Measurements from ENCODE around the gene IL26.
"Not testable (repeated sequence)": the region's sequence is repeated elsewhere in the genome, so short reads cannot be mapped to it uniquely, and the experiment has no call there.

Gene IL26

DNA sequence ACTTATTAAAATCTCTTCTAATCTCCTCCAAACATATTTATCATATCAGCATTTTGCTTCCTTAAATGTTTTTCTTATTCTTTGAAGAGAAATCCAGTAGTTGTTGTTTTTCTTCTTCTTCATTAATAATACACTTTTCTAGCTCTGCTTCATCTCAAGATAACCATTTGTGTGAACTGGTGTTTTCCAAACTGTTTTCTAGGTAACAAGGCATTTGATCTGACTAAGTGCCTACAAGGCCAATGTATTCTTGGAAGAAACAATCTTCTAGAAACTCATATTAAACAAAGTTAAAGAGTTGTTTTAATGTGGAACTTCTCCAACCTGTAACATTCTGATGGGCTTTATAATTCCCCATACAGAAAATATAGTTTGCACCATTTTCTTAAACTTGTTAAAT, 35.3 kb downstream of the IL26 start:
- DNase-seq: no peak

DNA sequence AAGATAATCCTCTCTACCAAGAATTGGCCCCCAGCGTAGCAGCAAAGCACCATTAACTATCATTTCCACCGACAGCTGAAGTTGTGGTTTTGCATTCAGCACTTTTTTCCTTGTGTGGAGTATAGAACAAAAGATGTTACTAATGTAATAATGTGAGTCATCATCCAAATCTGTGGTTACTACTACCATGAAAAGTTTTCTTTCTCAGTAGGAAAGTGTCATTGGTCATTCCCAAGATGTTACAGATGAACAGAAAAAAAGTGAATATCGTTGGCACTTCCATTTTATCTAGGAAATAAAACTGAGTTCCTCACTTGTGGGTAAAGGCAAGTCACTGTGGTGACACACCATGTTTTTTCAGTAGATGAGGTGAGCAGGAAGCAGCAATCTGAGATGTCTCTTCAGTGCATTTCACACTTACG, 35.8 kb downstream of the IL26 start:
- DNase-seq: peak; percentile 70

DNA sequence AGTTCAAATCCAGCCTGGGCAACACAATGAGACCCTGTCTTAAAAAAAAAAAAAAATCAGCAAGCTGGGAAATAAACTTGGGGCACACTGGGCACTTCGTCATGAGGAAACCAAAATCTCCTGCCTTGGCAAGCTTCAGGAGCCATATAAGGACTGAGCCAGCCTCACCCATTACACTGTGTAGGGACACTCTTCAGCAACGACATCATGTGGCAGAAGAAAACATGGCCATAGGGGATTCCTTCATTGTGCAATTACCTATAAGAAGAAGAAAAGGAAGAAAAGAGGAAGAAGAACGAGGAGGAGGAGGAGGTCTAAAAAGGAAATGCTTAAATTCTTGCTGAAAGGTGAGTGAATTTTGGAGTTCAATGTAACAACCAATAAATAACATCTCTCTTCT, 40.0 kb downstream of the IL26 start:
- no peak for DNase-seq

DNA sequence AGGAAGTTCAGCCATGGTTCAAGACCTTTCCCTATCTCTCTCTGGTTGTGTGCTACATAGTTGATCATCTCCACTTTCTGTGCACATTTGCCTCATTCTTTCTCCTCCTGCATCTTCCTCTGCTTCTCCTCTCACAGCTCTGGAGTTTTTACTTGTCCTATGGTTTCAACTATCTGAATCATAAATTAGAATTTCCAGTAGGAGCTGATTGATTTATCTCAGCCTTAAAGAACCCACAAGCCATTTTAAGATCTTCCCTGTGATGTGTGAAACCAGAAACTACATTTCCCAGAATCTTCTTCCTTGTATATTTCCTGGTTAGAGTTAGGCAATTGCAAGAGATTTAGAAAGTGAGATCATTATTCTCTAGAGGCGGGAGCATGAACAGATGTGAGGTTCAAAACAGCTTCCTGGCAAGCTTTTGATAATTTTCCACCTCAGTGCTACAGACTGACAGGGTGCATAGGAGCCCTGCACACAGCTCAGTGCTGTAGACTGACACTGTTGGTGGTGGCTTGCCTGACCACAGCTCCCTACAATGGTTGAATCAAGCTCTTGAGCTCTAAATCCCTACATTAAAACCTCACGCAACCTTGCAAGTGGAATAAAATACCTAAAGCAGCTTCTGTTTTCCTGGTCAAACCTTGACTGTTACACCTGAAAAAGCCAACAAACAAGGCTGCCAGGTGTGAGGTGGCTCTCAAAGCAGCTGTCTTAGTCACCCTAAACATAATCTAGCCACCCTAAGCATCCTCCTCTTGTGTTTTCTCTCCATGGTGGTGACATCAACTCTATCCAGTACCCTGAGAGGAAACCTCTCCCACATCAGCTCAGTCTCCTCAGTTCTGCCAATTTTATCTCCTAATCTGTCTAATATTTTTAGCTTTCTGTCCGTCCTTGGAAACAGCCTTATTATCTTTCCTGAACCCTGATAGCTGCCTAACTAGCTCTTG, 44.5 kb downstream of the IL26 start:
- DNase-seq: no peak

DNA sequence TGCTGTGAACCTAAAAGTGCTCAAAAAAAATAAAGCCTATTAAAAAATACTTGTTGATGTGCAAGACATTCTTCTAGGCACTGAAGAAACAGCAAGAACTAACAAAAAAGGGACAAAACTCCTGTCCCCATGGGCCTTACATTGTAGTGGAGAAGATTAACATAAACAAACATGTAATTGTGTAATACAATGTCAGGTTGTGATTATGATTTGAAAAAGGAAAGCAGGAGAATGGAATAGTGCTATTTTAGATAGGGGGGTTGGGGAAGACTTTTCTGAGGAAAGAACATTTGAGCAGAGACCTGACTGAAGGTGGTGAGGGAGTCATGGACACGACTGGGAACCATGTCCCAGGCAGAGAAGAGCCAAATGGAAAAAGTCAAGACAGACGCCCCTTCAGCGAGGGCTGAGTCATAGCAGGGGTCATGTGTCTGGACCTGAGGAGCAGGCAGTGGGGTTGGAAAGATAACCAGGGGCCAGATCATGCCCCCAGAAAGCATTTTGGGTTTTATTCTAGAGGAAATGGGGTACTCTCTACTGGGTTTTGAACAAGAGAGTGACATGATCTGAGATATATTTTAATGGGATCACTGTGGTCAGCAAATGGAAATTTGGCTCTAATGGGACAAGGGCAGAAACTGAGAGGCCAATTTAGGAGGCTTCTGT, 46.7 kb downstream of the IL26 start:
- no peak for DNase-seq

DNA sequence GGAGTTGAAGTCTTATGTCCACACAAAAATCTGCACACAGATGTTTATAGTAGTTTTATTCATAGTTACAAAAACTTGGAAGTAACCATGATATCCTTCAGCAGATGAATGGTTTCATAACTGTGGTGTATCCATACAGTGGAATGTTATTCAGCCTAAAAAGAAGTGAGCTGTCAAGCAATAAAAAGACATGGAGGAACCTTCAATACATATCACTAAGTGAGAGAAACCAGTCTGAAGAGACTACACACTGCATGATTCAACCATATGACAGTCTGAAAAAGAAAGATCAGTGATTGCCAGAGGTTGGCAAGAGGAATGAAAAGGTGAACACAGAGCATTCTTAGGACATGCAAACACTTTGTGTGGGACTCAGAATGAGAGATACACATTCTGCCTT, 47.4 kb downstream of the IL26 start:
- DNase-seq: no peak

DNA sequence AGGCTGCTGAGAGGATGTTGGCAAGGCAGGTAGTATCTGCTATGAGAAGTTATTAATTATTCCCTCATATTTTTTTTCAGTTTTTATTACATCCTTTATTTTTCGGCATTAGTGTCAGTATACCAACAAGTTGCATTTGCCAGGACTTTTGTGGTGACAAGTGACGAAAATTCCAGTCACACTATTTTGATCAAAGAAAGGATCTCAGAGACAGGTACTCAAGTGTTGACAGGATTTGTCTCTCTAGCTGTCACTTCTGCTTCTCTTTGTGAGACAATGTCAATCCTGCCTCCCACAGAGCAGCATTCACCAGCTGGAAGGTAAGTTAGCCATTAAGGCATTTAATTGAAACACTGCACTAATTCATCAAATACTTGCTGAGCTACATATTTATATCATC, 48.0 kb downstream of the IL26 start:
- no peak for DNase-seq

DNA sequence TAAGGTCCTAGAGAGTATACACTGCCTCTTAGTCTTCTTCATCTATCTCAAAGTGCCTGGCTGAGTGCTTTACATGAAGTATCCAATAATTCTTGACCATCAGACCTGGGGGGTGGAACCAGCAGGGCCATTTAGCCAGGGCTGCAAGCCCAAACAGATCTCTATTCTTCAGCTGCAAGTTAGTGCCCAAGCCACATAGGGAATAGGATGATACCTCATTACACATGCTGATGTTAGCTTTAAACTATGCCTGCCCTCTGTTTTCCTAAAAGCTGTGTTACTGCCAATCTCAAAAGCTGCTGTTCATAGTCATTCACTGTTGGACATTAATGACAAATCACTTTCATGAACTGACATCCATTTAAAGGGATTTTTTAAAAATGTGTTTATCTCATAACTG, 49.4 kb downstream of the IL26 start:
- DNase-seq: no peak

DNA sequence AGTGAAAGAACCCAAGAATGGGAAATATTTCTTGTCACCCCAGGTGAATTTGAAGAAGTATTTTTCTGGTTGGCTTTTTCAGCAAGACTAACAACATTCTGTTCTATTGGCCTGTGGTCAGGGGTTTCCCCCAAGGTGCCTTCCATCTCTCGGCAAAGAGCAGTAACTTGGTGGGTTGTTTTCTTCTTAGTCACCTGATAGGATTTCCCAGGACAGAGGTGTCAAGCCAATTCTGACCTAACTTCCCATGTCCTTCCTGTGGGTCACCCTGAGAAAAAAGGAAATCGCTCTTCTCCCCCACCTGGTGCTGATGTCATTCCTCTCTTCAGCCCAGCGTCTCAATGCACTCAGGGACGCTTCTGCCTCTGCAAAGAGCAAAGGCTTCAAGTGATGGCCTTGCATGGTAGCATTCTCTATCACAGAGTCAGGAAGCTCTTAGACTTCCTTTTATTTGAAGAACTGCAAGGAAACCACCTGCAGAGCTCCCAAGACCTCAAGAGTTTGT, 50.0 kb downstream of the IL26 start:
- no peak for DNase-seq

DNA sequence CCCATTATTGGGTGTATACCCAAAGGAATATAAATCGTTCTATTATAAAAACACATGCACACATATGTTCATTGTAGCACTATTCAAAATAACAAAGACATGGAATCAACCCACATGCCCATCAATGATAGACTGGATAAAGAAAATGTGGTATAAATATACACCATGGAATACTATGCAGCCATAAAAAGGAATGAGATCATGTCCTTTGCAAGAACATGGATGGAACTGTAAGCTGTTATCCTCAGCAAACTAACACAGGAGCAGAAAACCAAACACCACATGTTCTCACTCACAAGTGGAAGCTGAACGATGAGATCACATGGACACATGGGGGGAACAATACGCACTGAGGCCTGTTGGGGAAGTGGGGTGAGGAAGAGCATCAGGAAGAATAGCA, 50.8 kb downstream of the IL26 start:
- not testable (repeated sequence) for DNase-seq

DNA sequence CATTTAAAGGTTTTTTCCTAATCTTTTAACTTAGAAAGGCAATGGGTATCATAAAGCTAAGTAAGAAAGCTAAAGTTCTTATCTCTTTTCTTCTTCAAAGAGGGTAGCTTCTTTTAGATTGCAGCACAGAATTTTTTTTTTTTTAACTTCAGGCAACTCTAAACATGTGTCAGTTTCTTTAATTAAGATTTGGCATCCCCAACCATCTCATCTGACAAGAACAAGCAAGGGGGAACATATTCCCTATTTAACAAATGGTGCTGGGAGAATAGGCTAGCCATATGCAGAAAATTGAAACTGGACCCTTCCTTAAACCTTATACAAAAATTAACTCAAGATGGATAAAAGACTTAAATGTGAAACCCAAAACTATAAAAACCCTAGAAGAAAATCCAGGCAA, 51.8 kb downstream of the IL26 start:
- DNase-seq: no peak

DNA sequence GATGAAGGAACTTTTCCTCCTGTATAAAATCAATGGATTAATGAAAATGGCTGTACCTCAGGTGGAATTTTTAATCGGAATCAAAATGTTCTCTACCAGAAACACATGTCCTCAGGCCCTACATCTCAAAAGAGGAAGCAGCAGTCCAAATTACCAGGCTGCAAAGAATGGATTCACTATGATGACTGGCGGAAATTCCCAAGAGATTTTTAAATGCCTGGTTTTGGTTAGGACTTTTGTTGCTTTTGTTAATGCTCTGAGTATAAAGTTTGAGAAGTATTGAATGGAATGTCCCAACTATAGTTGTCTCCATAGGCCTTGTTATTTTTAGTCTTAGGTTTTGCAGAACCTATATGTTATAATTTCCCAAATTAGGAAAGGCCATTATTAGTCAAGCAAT, 54.9 kb downstream of the IL26 start:
- no peak for DNase-seq

DNA sequence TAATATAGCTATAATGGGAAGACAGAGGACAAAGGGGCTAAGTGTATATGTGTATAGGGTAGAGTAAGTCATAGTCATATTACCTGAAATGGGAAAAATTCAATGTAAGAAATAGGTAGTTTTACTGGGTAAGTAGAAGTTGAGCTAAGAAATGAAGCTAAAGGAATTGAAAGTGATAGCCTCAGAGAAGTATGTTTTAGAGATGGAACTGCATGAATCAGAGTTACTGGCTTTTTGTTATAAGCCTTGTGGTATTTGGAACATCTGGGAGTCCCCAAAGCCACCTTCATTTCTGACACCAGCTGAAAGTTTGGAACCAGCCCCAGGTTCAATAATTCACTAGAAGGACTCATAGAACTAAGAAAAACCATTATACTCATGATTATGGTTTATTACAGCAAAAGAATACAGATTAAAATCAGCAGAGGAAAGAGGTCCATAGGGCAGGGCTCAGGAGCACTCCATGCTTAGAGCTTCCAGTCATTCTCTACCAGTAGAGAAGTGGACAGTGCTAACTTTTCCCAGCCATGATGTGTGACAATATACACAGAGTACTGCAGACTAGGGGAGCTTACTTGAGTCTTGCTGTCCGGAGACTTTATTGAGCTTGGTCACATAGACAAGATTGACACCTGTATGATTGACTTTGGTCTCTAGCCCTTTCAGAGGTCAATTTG, 56.3 kb downstream of the IL26 start:
- DNase-seq: no peak

DNA sequence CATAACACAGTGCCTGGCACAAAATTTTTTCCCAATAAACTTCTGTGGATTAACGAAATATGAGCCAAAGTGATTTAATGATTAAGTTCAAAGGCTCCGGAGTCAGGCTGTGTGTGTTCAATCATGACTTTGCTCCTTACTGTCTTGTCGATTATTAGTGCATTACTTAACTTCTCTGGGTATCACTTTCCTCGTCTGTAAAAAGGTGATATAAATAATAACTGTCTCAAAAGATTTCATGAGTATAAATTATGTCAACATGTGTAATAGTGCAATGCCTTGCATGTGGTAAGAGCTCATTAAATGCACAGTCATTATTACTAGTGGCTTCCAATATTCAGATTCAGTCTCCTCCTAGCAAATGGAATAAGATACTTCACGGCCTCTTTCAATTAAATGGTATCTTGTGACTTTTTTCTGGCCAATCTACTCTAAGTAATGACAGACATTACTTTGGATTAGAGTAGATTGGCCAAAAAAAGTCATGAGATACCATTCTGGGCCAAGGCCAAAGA, 59.2 kb downstream of the IL26 start:
- no peak for DNase-seq

DNA sequence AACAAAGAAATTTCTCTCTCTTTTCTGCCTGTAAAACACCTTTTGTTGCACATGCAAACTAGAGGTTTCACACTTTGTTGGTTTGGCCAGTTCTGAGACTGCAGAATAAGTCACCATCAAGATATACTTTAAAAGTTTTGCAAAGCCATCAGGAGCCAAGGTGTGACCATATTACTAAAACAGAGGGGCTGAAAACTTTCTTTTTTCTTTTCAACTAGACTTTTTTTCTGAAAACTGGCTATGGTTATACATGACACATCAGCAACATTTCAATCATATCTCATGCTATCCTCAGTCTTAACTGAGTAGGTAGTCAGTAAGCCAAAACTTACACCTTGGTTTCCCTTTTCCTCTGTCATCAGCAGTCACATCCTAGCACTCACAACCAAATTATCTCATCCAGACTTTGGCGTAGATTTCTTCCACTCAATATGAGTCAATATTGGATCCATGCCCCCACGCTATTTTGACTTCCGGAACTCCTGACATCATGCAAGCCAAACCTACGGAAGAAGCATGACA, 62.0 kb downstream of the IL26 start:
- DNase-seq: no peak

DNA sequence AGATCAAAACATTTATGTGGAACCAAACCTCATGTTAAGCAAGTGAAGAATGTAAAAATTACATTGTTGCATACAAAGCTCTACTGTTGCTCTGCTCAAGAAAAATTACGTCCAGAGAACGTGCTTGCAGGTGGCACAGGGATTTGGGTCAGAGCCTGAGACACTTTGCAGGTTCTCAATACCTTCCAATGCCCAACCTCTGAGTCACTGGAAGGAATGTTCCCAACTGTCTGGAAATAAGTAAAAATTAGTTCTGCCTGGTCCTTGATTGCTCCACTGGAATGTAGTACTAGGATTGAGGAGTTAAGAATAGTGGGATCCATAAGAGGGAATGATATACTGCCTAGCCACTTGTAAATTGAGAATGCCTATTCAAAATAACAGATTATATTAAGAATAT, 63.2 kb downstream of the IL26 start:
- no peak for DNase-seq

DNA sequence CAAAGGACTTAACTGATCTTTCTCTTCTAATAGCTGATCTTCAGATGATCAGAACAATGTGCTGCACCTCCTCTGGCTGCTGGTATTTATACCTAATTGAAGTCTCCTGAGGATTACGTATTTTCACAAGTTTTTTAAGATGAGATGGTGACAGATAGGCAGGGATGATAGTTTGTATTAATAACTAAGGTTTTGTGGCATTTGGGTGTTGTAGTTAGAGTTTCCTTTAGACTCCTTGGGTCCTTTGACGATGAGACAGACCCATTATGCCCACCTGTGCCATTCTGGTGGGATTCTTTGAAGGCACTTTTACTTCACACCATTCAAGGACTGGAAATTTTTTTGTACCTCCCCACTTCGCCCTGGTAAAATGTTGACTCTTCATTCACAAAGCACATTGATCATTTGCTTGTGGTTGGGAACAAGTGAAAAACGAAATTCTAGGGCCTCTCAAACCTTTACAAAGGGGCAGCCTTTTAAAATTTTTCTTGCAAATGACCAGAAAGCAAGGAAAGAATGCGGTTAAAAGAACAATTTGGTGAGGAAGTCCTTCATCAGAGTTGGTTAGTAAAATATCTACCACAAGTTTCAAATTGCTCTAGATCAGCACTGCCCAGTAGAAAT, 65.8 kb downstream of the IL26 start, which contains the start of gene IFNG:
TSS of gene IFNG (minus strand) at position 60 of the 624 bp plus-strand sequence. CDS start 125 bp downstream, outside the sequence.
- no peak for DNase-seq

DNA sequence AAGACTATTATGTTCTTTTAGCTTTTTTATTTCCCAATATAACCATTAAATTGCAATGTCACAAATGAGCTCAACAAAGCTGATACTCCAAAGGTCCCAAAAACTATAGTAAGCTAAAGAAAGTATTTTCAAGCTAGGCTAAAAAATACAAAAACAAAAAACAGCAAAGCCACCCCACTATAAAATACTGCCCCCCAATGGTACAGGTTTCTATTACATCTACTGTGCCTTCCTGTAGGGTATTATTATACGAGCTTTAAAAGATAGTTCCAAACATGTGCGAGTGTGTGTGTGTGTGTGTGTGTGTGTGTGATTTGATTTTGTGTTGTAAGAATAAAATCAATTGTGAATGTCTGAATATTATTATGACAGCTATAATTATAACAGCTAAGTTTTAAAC, 67.2 kb downstream of the IL26 start:
- peak; percentile 21 for DNase-seq

DNA sequence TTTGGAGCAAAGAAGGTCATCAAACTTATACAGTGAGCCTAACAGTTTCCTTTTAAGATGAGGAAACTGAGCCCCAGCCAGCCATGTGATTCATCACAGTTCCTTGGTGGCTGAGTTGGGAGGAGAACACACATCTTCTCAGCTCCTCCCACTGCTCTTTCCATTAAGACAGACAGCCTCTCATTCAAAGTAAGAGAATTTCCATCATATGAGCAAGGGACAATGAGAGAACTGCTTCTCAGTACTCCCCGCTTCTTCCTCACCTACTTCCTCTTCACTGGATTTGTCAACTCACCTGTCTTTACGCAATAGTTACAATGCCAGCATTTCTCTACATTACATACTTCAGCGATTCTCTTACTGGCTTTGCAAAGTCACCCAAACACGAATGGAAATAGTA, 68.2 kb downstream of the IL26 start:
- no peak for DNase-seq

DNA sequence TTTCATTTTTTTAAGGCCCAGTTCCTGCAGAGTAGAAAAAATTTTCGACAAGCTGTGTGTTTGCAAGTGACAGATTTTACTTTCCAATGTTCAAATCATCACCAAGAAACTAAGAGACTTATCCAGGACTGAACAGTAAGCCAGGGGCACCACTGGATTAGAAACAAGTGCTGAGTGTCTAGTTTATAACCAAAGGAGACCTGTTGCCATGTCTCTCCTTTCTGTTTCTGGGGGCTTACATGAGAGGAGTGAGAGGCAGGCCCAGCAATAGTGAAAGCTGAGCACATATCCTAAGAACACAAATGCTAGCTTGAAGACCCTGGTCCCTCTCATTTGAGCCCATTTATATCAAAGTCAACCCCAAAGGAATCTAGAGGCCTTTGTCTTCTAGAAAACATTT, 69.0 kb downstream of the IL26 start:
- DNase-seq: no peak

DNA sequence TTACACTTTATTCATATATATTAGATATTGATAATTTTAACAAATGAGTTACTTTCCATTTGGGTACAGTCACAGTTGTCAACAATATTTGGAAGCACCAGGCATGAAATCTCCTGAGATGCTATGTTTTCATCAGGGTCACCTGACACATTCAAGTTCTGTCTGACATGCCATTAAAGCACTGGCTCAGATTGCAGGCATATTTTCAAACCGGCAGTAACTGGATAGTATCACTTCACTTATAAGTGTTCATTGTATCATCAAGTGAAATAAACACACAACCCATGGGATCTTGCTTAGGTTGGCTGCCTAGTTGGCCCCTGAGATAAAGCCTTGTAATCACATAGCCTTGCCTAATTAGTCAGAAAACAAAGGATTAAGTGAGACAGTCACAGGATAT, 70.8 kb downstream of the IL26 start:
- no peak for DNase-seq
